ENCODE results near the gene RNASE7.

The RNASE7 gene

GRCh38 chr14:21043387-21043973 lies 1.3 kb downstream of the RNASE7 start:
- no peak for DNase-seq (ENCODE audit: low spot score)

- DNase-seq (ENCODE audit: low spot score): no peak
Observed at GRCh38 chr14:21043974-21044618, 1.9 kb downstream of the RNASE7 start.

GRCh38 chr14:21047378-21047781 lies 5.2 kb downstream of the RNASE7 start:
- no peak for DNase-seq (ENCODE audit: low spot score)

GRCh38 chr14:21048638-21049037 lies 6.5 kb downstream of the RNASE7 start:
- DNase-seq (ENCODE audit: low spot score): no peak

GRCh38 chr14:21049271-21049673 lies 7.1 kb downstream of the RNASE7 start:
- no peak for DNase-seq (ENCODE audit: low spot score)

GRCh38 chr14:21050597-21050996 lies 8.4 kb downstream of the RNASE7 start:
- DNase-seq (ENCODE audit: low spot score): no peak

GRCh38 chr14:21053184-21054122 lies 11.3 kb downstream of the RNASE7 start:
- no peak for DNase-seq (ENCODE audit: low spot score)

- DNase-seq (ENCODE audit: low spot score): no peak
Observed at GRCh38 chr14:21054123-21054767, 12.1 kb downstream of the RNASE7 start.

- no peak for DNase-seq (ENCODE audit: low spot score)
Observed at GRCh38 chr14:21054768-21055145, 12.6 kb downstream of the RNASE7 start.

GRCh38 chr14:21055432-21056117 lies 13.4 kb downstream of the RNASE7 start:
- DNase-seq (ENCODE audit: low spot score): no peak

GRCh38 chr14:21056520-21057163 lies 14.5 kb downstream of the RNASE7 start:
- no peak for DNase-seq (ENCODE audit: low spot score)

- no peak for DNase-seq (ENCODE audit: low spot score)
Observed at GRCh38 chr14:21057803-21058675, 15.9 kb downstream of the RNASE7 start, which contains the start of gene RNASE8. TSS of gene RNASE8 (plus strand) at chr14:21057822. CDS start at chr14:21057893, 71 bp downstream.

GRCh38 chr14:21058903-21059302 lies 16.7 kb downstream of the RNASE7 start:
- DNase-seq (ENCODE audit: low spot score): no peak

- no peak for DNase-seq (ENCODE audit: low spot score)
Observed at GRCh38 chr14:21059842-21060613, 17.9 kb downstream of the RNASE7 start.

GRCh38 chr14:21060614-21061346 lies 18.6 kb downstream of the RNASE7 start:
- no peak for DNase-seq (ENCODE audit: low spot score)

- no peak for DNase-seq (ENCODE audit: low spot score)
Observed at GRCh38 chr14:21061347-21061668, 19.1 kb downstream of the RNASE7 start.

GRCh38 chr14:21063479-21063878 lies 21.3 kb downstream of the RNASE7 start:
- DNase-seq (ENCODE audit: low spot score): no peak

GRCh38 chr14:21066882-21067502 lies 24.8 kb downstream of the RNASE7 start:
- DNase-seq (ENCODE audit: low spot score): no peak
